Mammary epithelial cell (primary cell): Measurements from ENCODE around the gene IL1RAPL2.

ENCODE experiments used
- CTCF ChIP-seq, 2 donors: IDR thresholded peaks in 1 of 2; conservative IDR thresholded peaks in 1 of 2; 2 replicates each; pipeline ENCODE4 v1.5.1; 2011 to 2012; ENCODE audit warnings: inconsistent platforms in 2 of 2, low read length in 2 of 2, mild to moderate bottlenecking in 2 of 2, control low read depth in 1 of 2, low read depth in 1 of 2; ENCODE audit not compliant: insufficient read depth in 1 of 2; ENCODE audit errors: extremely low read depth in 1 of 2
- EZH2 ChIP-seq: IDR thresholded peaks from 2 replicates; pipeline ENCODE4 v1.6.1; 2012; ENCODE audit warnings: low read length, inconsistent platforms, borderline replicate concordance

GRCh38 chrX:105349476-105349875 is 783.5 kb downstream of the IL1RAPL2 start:
- no peak for TF ChIP-seq CTCF (conservative IDR thresholded peaks at IDR 0.05 in 1 of 2, IDR thresholded peaks at IDR 0.05 in 1 of 2; ENCODE audit: extremely low read depth in 1 of 2, insufficient read depth in 1 of 2, low read depth in 1 of 2, low read length in 2 of 2)
- TF ChIP-seq EZH2: no peak
